ENCODE data around the gene SSMEM1.

The SSMEM1 gene

GRCh38 chr7:130210181-130210935, 2.7 kb downstream of the SSMEM1 start:
- no peaks in the 10 kb centered on the region for H4K20me1 ChIP-seq (ENCODE audit: insufficient read depth, low read length)
- no peak for TF ChIP-seq CTCF (IDR thresholded peaks at IDR 0.05; ENCODE audit: low read depth, low read length)
- no peak for TF ChIP-seq EZH2phosphoT487 (IDR thresholded peaks at IDR 0.05; ENCODE audit: low read depth)
- H3K36me3 ChIP-seq (replicated peaks; ENCODE audit: low read depth, low read length) = no peaks in the 10 kb centered on the region
- H2AFZ ChIP-seq (ENCODE audit: low read depth, low read length) = 0 out of 2 replicates have a peak overlapping the region, but pooled peaks have one; percentile 0
- no peaks in the 10 kb centered on the region for H3K9me3 ChIP-seq (ENCODE audit: insufficient read depth, low read length)
- H3K27me3 ChIP-seq (ENCODE audit: low read depth, low read length) = no peaks in the 10 kb centered on the region
- H3K9ac ChIP-seq (ENCODE audit: low read length) = no peak overlapping the region
- H3K4me2 ChIP-seq (ENCODE audit: low read length) = no peak overlapping the region
- no peak overlapping the region for H3K4me3 ChIP-seq (ENCODE audit: low read length)
- peaks cover 6% of the 10 kb centered on the region for H3K4me1 ChIP-seq (ENCODE audit: low read length)
- H3K27ac ChIP-seq (ENCODE audit: low read length) = no peak overlapping the region
- no peaks in the 10 kb centered on the region for H3K79me2 ChIP-seq (ENCODE audit: low read length)

GRCh38 chr7:130213828-130214227, 6.2 kb downstream of the SSMEM1 start:
- H3K27me3 ChIP-seq (ENCODE audit: low read depth, low read length) = no peaks in the 10 kb centered on the region
- no peaks in the 10 kb centered on the region for H3K36me3 ChIP-seq (replicated peaks; ENCODE audit: low read depth, low read length)
- TF ChIP-seq EZH2phosphoT487 (IDR thresholded peaks at IDR 0.05; ENCODE audit: low read depth) (no peak), CTCF (IDR thresholded peaks at IDR 0.05; ENCODE audit: low read depth, low read length) (no peak)
- H3K9me3 ChIP-seq (ENCODE audit: insufficient read depth, low read length) = no peaks in the 10 kb centered on the region
- no peak overlapping the region; the same call in 1 of the 2 replicates for H2AFZ ChIP-seq (ENCODE audit: low read depth, low read length)
- no peak overlapping the region for H3K27ac ChIP-seq (ENCODE audit: low read length)
- H3K4me3 ChIP-seq (ENCODE audit: low read length) = no peak overlapping the region
- H3K4me2 ChIP-seq (ENCODE audit: low read length) = no peak overlapping the region
- no peaks in the 10 kb centered on the region for H4K20me1 ChIP-seq (ENCODE audit: insufficient read depth, low read length)
- H3K9ac ChIP-seq (ENCODE audit: low read length) = no peak overlapping the region
- H3K79me2 ChIP-seq (ENCODE audit: low read length) = no peaks in the 10 kb centered on the region
- H3K4me1 ChIP-seq (ENCODE audit: low read length) = no peaks in the 10 kb centered on the region

DNA sequence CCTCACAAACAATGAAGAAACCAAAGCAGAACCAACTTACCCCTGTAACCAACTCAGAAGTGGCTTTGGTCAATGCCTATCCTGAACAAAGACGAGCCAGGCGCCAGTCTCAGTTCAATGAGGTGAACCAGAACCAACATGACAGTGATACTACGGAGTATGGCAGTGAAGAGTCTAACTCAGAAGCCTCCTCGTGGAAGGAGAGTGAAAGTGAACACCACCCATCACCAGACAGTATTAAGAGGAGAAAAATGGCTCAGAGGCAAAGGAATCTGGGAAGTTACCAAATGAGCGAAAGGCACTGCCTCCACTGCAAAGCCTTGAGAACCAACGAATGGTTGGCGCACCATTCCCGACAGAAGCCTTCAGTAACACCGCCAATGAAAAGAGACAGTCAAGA, 8.4 kb downstream of the SSMEM1 start:
- no peak overlapping the region for H3K4me2 ChIP-seq (ENCODE audit: low read length)
- H2AFZ ChIP-seq (ENCODE audit: low read depth, low read length) = no peak overlapping the region
- no peaks in the 10 kb centered on the region for H3K79me2 ChIP-seq (ENCODE audit: low read length)
- H3K4me1 ChIP-seq (ENCODE audit: low read length) = no peaks in the 10 kb centered on the region
- H3K27me3 ChIP-seq (ENCODE audit: low read depth, low read length) = no peaks in the 10 kb centered on the region
- H3K4me3 ChIP-seq (ENCODE audit: low read length) = no peak overlapping the region
- TF ChIP-seq EZH2phosphoT487 (IDR thresholded peaks at IDR 0.05; ENCODE audit: low read depth) = no peak
- no peak for TF ChIP-seq CTCF (IDR thresholded peaks at IDR 0.05; ENCODE audit: low read depth, low read length)
- H3K9ac ChIP-seq (ENCODE audit: low read length) = no peak overlapping the region
- no peaks in the 10 kb centered on the region for H4K20me1 ChIP-seq (ENCODE audit: insufficient read depth, low read length)
- no peak overlapping the region for H3K27ac ChIP-seq (ENCODE audit: low read length)
- no peaks in the 10 kb centered on the region for H3K9me3 ChIP-seq (ENCODE audit: insufficient read depth, low read length)
- H3K36me3 ChIP-seq (replicated peaks; ENCODE audit: low read depth, low read length) = no peaks in the 10 kb centered on the region

- Histone ChIP-seq H3K9ac (ENCODE audit: low read length) (no peak overlapping the region), H3K9me3 (ENCODE audit: insufficient read depth, low read length) (no peaks in the 10 kb centered on the region), H3K79me2 (ENCODE audit: low read length) (no peaks in the 10 kb centered on the region), H3K36me3 (replicated peaks; ENCODE audit: low read depth, low read length) (no peaks in the 10 kb centered on the region), H3K4me2 (ENCODE audit: low read length) (no peak overlapping the region), H3K4me1 (ENCODE audit: low read length) (no peaks in the 10 kb centered on the region), H3K27me3 (ENCODE audit: low read depth, low read length) (no peaks in the 10 kb centered on the region), H3K27ac (ENCODE audit: low read length) (no peak overlapping the region), H2AFZ (ENCODE audit: low read depth, low read length) (no peak overlapping the region), H3K4me3 (ENCODE audit: low read length) (no peak overlapping the region), H4K20me1 (ENCODE audit: insufficient read depth, low read length) (no peaks in the 10 kb centered on the region)
- no peak for TF ChIP-seq CTCF (IDR thresholded peaks at IDR 0.05; ENCODE audit: low read depth, low read length)
- TF ChIP-seq EZH2phosphoT487 (IDR thresholded peaks at IDR 0.05; ENCODE audit: low read depth) = no peak
Measured at GRCh38 chr7:130216750-130217149, 9.1 kb downstream of the SSMEM1 start.
